HCT116 (cell line): Measurements from ENCODE around the gene KCNAB2. TPM values are rescaled to one million over a fixed set of nuclear protein-coding genes. Genes with fewer than 3 reads are reported as not detected.

Experiments used
- ATAC-seq: fragments of 200-7000 bp; cut with Tn5 transposase; 2 replicates; pipeline ENCODE4 v1.9.1; 2020; ENCODE audit warnings: mild to moderate bottlenecking, moderate library complexity
- BruUV-seq: library from RNA; stranded (reverse); fragments of 400-500 nt; replicated peaks from 2 replicates; lab custom pipeline; 2021; lab: Mats Ljungman, UMichigan
- CTCF ChIA-PET: fragments of 300-600 bp; sonication (Branson Sonifier 250); formaldehyde crosslinking; loops from one replicate; lab custom pipeline; 2021; ENCODE audit warnings: antibody characterized with exemption; lab: Charles Lee
- POLR2A ChIA-PET: fragments of 300-600, 350-600 bp; sonication (Branson Sonifier 250); formaldehyde crosslinking; loops from one replicate; lab custom pipeline; 2021; ENCODE audit warnings: antibody characterized with exemption; lab: Charles Lee
- RAD21 ChIA-PET, 2 experiments: fragments of 300-600 bp; sonication (Branson Sonifier 250); formaldehyde crosslinking; loops; one replicate each; lab custom pipeline; 2023; ENCODE audit warnings: low total read pairs in 2 of 2; ENCODE audit not compliant: uncharacterized antibody in 2 of 2, unreplicated experiment in 2 of 2, low non-redundant PET in 1 of 2; lab: Charles Lee
- DNase-seq: peaks from one replicate; pipeline ENCODE4 v3.0.0-alpha.2; 2010; ENCODE audit warnings: low read depth, low spot score
- H2AFZ ChIP-seq: fragments of 200-600 bp; shearing (Covaris generic), sonication (generic); 2 replicates; pipeline ENCODE4 v1.6.1; 2017; ENCODE audit warnings: low read depth, mixed run types, mixed read lengths, antibody characterized with exemption, low read length; ENCODE audit not compliant: poor library complexity, severe bottlenecking
- H3K27ac ChIP-seq: 2 replicates; pipeline ENCODE4 v1.5.1; 2012; ENCODE audit warnings: low read depth, low read length
- H3K27me3 ChIP-seq: fragments of 200-600 bp; sonication (generic); 2 replicates; pipeline ENCODE4 v1.6.1; 2016; ENCODE audit warnings: mixed run types, low read length, mixed read lengths; ENCODE audit not compliant: insufficient read depth
- H3K36me3 ChIP-seq, 2 experiments: fragments of 200-500 bp in 1 of 2; fragments of 200-600 bp in 1 of 2; sonication (Bioruptor generic) in 1 of 2; sonication (generic) in 1 of 2; 2 replicates each; pipeline versions ENCODE4 v1.5.1 to v1.6.1; 2014 to 2016; ENCODE audit warnings: low read length in 2 of 2, inconsistent platforms in 1 of 2, mixed read lengths in 1 of 2, mixed run types in 1 of 2; ENCODE audit not compliant: insufficient read depth in 2 of 2, control insufficient read depth in 1 of 2
- H3K4me1 ChIP-seq, 2 experiments: fragments of 200-600 bp in 1 of 2; sonication (generic) in 1 of 2; 2 replicates each; pipeline versions ENCODE4 v1.5.1 to v1.6.1; 2012 to 2017; ENCODE audit warnings: low read length in 2 of 2, inconsistent platforms in 1 of 2, mild to moderate bottlenecking in 1 of 2, mixed read lengths in 1 of 2, mixed run types in 1 of 2, moderate library complexity in 1 of 2; ENCODE audit not compliant: insufficient read depth in 2 of 2, control insufficient read depth in 1 of 2
- H3K4me2 ChIP-seq: fragments of 200-600 bp; sonication (generic); 2 replicates; pipeline ENCODE4 v1.6.1; 2017; ENCODE audit warnings: mixed run types, low read length, mixed read lengths
- H3K4me3 ChIP-seq, 2 experiments: fragments of 200-600 bp in 1 of 2; sonication (generic) in 1 of 2; replicated peaks in 1 of 2; 2 replicates each; pipeline ENCODE4 v1.5.1; 2011 to 2016; ENCODE audit warnings: low read length in 2 of 2, control low read depth in 1 of 2, low read depth in 1 of 2, mild to moderate bottlenecking in 1 of 2, mixed read lengths in 1 of 2, mixed run types in 1 of 2
- H3K79me2 ChIP-seq: fragments of 200-600 bp; sonication (generic); 2 replicates; pipeline ENCODE4 v1.6.1; 2017; ENCODE audit warnings: mild to moderate bottlenecking, mixed run types, low read length, moderate library complexity, mixed read lengths; ENCODE audit not compliant: insufficient read depth
- H3K9ac ChIP-seq: fragments of 200-600 bp; sonication (generic); 2 replicates; pipeline ENCODE4 v1.6.1; 2016; ENCODE audit warnings: low read length, mixed read lengths
- H3K9me2 ChIP-seq: fragments of 200-600 bp; sonication (generic), shearing (Covaris generic); 2 replicates; pipeline ENCODE4 v1.6.1; 2017; ENCODE audit warnings: mixed run types, mild to moderate bottlenecking, moderate library complexity; ENCODE audit not compliant: insufficient read depth
- H3K9me3 ChIP-seq, 2 experiments: fragments of 200-500 bp in 1 of 2; fragments of 200-600 bp in 1 of 2; sonication (Bioruptor generic) in 1 of 2; sonication (generic) in 1 of 2; 2 replicates each; pipeline ENCODE4 v1.6.1; 2014 to 2017; ENCODE audit warnings: low read length in 2 of 2, mixed read lengths in 2 of 2, inconsistent platforms in 1 of 2, low read depth in 1 of 2, mild to moderate bottlenecking in 1 of 2, mixed run types in 1 of 2, moderate library complexity in 1 of 2; ENCODE audit not compliant: control insufficient read depth in 1 of 2, insufficient read depth in 1 of 2
- H4K20me1 ChIP-seq: fragments of 200-600 bp; sonication (generic), shearing (Covaris generic); 2 replicates; pipeline ENCODE4 v1.6.1; 2017; ENCODE audit warnings: mixed run types, mild to moderate bottlenecking, moderate library complexity; ENCODE audit not compliant: insufficient read depth
- CEBPB ChIP-seq: IDR thresholded peaks from 2 replicates; pipeline ENCODE4 v1.6.1; 2012; ENCODE audit warnings: low read depth
- EGR1 ChIP-seq: IDR thresholded peaks from 2 replicates; pipeline ENCODE4 v1.6.1; 2012; ENCODE audit warnings: low read depth
- ELF1 ChIP-seq: IDR thresholded peaks from 2 replicates; pipeline ENCODE4 v1.6.1; 2012; ENCODE audit warnings: low read depth, borderline replicate concordance
- EZH2 ChIP-seq: fragments of 200-600 bp; sonication (generic); IDR thresholded peaks from 2 replicates; pipeline ENCODE4 v1.6.1; 2017; ENCODE audit warnings: antibody characterized with exemption, mixed run types
- EZH2phosphoT487 ChIP-seq: fragments of 200-600 bp; IDR thresholded peaks from 2 replicates; pipeline ENCODE4 v1.6.1; 2018; ENCODE audit warnings: antibody characterized with exemption, borderline replicate concordance
- FOSL1 ChIP-seq: IDR thresholded peaks from 2 replicates; pipeline ENCODE4 v1.6.1; 2012; ENCODE audit warnings: low read depth
- JUND ChIP-seq: IDR thresholded peaks from 2 replicates; pipeline ENCODE4 v1.6.1; 2012
- POLR2A ChIP-seq: IDR thresholded peaks from 2 replicates; pipeline ENCODE4 v1.7.0; 2011; ENCODE audit warnings: borderline replicate concordance; ENCODE audit not compliant: insufficient read depth, insufficient read length; ENCODE audit errors: extremely low read depth
- POLR2AphosphoS5 ChIP-seq: IDR thresholded peaks from 2 replicates; pipeline ENCODE4 v1.6.1; 2011; ENCODE audit warnings: mild to moderate bottlenecking, low read depth, low read length, moderate library complexity
- RAD21 ChIP-seq: IDR thresholded peaks from 2 replicates; pipeline ENCODE4 v1.6.1; 2012; ENCODE audit warnings: low read depth, mild to moderate bottlenecking
- YY1 ChIP-seq: IDR thresholded peaks from 2 replicates; pipeline ENCODE4 v1.6.1; 2011; ENCODE audit warnings: low read length, low read depth, moderate library complexity, mild to moderate bottlenecking; ENCODE audit not compliant: insufficient replicate concordance; ENCODE audit errors: extremely low read depth
- ZFX ChIP-seq: fragments of 450-650 bp; IDR thresholded peaks from 2 replicates; pipeline ENCODE4 v1.6.1; 2017
- intact Hi-C: fragments of 100-400 bp; cut with micrococcal nuclease; formaldehyde crosslinking; loops from 2 replicates; pipeline ENCODE4 v1.10.0; 2022
- total RNA-seq: library from RNA; stranded (reverse); gene quantifications from one replicate; pipeline ENCODE4 v1.2.1, GENCODE V29; 2021; ENCODE audit not compliant: unreplicated experiment
- TF ChIP-seq, protein P1 (sequence below): IDR thresholded peaks from 2 replicates; pipeline ENCODE4 v1.6.1; 2012
- TF ChIP-seq, protein P2 (sequence below): IDR thresholded peaks from 2 replicates; pipeline ENCODE4 v1.6.1; 2011; ENCODE audit warnings: mild to moderate bottlenecking, low read length, moderate library complexity; ENCODE audit not compliant: insufficient replicate concordance; ENCODE audit errors: extremely low read depth
- TF ChIP-seq, protein P3 (sequence below), 3 experiments: fragments of 200-600 bp in 1 of 3; sonication (generic) in 1 of 3; IDR thresholded peaks in 2 of 3; conservative IDR thresholded peaks in 1 of 3; 2 replicates each; pipeline ENCODE4 v1.5.1; 2012 to 2017; ENCODE audit warnings: low read depth in 2 of 3, low read length in 2 of 3, antibody characterized with exemption in 1 of 3, borderline replicate concordance in 1 of 3, control low read depth in 1 of 3, mild to moderate bottlenecking in 1 of 3, mixed read lengths in 1 of 3, mixed run types in 1 of 3, moderate library complexity in 1 of 3; ENCODE audit not compliant: insufficient read depth in 1 of 3
- TF ChIP-seq, protein P4 (sequence below): IDR thresholded peaks from 2 replicates; pipeline ENCODE4 v1.6.1; 2012; ENCODE audit warnings: low read depth
- TF ChIP-seq, protein P5 (sequence below): IDR thresholded peaks from 2 replicates; pipeline ENCODE4 v1.6.1; 2012

The KCNAB2 gene
- total RNA-seq, 1 experiment from 2014 or later: 18.1 TPM

DNA sequence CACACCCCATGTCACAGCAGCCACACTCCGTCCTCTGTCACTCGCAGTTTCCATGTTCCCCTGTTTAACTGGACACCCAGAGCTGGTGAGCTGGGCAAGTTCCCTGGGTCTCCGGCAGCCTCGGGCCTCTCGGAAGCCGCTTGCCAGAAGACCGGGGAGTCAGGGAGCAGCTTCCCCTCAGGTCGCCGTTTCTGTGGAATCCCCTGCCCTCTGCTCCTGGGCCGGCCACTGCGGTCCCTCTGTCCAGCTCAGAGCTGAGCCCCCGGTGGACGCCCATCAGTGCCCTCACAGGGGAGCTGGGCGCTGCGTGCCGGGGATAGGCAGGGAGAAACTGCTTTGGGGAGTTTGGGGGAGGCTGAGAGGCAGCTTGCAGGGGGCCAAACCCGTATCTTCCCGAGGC is 37.7 kb downstream of the KCNAB2 start:
- H3K9me3 ChIP-seq: no peaks in the 10 kb centered on the region
- H2AFZ ChIP-seq: no peak overlapping the region
- no peak overlapping the region for H3K4me3 ChIP-seq
- ChIA-PET CTCF (no interaction called here), RAD21 (no interaction called here), POLR2A (no interaction called here)
- H3K9me2 ChIP-seq: no peaks in the 10 kb centered on the region
- no peaks in the 10 kb centered on the region for H3K27me3 ChIP-seq
- TF ChIP-seq RAD21: no peak
- TF ChIP-seq CEBPB: no peak
- TF ChIP-seq, protein P1, sequence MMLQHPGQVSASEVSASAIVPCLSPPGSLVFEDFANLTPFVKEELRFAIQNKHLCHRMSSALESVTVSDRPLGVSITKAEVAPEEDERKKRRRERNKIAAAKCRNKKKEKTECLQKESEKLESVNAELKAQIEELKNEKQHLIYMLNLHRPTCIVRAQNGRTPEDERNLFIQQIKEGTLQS: no peak
- TF ChIP-seq, protein P2, sequence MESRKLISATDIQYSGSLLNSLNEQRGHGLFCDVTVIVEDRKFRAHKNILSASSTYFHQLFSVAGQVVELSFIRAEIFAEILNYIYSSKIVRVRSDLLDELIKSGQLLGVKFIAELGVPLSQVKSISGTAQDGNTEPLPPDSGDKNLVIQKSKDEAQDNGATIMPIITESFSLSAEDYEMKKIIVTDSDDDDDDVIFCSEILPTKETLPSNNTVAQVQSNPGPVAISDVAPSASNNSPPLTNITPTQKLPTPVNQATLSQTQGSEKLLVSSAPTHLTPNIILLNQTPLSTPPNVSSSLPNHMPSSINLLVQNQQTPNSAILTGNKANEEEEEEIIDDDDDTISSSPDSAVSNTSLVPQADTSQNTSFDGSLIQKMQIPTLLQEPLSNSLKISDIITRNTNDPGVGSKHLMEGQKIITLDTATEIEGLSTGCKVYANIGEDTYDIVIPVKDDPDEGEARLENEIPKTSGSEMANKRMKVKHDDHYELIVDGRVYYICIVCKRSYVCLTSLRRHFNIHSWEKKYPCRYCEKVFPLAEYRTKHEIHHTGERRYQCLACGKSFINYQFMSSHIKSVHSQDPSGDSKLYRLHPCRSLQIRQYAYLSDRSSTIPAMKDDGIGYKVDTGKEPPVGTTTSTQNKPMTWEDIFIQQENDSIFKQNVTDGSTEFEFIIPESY: no peak
- TF ChIP-seq EZH2phosphoT487: no peak
- no peak for TF ChIP-seq FOSL1
- TF ChIP-seq, protein P3, sequence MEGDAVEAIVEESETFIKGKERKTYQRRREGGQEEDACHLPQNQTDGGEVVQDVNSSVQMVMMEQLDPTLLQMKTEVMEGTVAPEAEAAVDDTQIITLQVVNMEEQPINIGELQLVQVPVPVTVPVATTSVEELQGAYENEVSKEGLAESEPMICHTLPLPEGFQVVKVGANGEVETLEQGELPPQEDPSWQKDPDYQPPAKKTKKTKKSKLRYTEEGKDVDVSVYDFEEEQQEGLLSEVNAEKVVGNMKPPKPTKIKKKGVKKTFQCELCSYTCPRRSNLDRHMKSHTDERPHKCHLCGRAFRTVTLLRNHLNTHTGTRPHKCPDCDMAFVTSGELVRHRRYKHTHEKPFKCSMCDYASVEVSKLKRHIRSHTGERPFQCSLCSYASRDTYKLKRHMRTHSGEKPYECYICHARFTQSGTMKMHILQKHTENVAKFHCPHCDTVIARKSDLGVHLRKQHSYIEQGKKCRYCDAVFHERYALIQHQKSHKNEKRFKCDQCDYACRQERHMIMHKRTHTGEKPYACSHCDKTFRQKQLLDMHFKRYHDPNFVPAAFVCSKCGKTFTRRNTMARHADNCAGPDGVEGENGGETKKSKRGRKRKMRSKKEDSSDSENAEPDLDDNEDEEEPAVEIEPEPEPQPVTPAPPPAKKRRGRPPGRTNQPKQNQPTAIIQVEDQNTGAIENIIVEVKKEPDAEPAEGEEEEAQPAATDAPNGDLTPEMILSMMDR (IDR thresholded peaks at IDR 0.05 in 2 of 3, conservative IDR thresholded peaks at IDR 0.05 in 1 of 3; ENCODE audit: borderline replicate concordance in 1 of 3, insufficient read depth in 1 of 3, low read depth in 2 of 3, low read length in 2 of 3): no peak
- no peak for TF ChIP-seq YY1
- TF ChIP-seq POLR2AphosphoS5: no peak
- TF ChIP-seq, protein P4, sequence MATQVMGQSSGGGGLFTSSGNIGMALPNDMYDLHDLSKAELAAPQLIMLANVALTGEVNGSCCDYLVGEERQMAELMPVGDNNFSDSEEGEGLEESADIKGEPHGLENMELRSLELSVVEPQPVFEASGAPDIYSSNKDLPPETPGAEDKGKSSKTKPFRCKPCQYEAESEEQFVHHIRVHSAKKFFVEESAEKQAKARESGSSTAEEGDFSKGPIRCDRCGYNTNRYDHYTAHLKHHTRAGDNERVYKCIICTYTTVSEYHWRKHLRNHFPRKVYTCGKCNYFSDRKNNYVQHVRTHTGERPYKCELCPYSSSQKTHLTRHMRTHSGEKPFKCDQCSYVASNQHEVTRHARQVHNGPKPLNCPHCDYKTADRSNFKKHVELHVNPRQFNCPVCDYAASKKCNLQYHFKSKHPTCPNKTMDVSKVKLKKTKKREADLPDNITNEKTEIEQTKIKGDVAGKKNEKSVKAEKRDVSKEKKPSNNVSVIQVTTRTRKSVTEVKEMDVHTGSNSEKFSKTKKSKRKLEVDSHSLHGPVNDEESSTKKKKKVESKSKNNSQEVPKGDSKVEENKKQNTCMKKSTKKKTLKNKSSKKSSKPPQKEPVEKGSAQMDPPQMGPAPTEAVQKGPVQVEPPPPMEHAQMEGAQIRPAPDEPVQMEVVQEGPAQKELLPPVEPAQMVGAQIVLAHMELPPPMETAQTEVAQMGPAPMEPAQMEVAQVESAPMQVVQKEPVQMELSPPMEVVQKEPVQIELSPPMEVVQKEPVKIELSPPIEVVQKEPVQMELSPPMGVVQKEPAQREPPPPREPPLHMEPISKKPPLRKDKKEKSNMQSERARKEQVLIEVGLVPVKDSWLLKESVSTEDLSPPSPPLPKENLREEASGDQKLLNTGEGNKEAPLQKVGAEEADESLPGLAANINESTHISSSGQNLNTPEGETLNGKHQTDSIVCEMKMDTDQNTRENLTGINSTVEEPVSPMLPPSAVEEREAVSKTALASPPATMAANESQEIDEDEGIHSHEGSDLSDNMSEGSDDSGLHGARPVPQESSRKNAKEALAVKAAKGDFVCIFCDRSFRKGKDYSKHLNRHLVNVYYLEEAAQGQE: no peak
- no peak for TF ChIP-seq EZH2
- TF ChIP-seq EGR1: no peak
- TF ChIP-seq POLR2A: no peak
- no peak for TF ChIP-seq ELF1
- TF ChIP-seq, protein P5, sequence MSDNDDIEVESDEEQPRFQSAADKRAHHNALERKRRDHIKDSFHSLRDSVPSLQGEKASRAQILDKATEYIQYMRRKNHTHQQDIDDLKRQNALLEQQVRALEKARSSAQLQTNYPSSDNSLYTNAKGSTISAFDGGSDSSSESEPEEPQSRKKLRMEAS: no peak
- no peak for TF ChIP-seq ZFX
- TF ChIP-seq JUND: no peak
- no peaks in the 10 kb centered on the region for H3K4me1 ChIP-seq
- DNase-seq: no peak
- H3K79me2 ChIP-seq: no peaks in the 10 kb centered on the region
- ATAC-seq: no peak
- no TSS peak for BruUV-seq
- intact Hi-C loops: no loop called here
- no peaks in the 10 kb centered on the region for H4K20me1 ChIP-seq
- H3K36me3 ChIP-seq: no peaks in the 10 kb centered on the region
- no peak overlapping the region for H3K27ac ChIP-seq
- no peak overlapping the region for H3K4me2 ChIP-seq
- H3K9ac ChIP-seq: no peak overlapping the region
